K562 (cell line): ENCODE measurements around the gene RBL1. TPM values are rescaled to one million over a fixed set of nuclear protein-coding genes. Genes with fewer than 3 reads are reported as not detected.

ENCODE experiments used
- ATAC-seq: fragments of 200-7000 bp; cut with Tn5 transposase; 3 replicates; pipeline ENCODE4 v1.9.1; 2020; ENCODE audit warnings: moderate library complexity
- BruUV-seq: library from RNA; stranded (reverse); fragments of 400-500 nt; replicated peaks from 2 replicates; lab custom pipeline; 2021; lab: Mats Ljungman, UMichigan
- CTCF ChIA-PET: fragments of 300-600 bp; formaldehyde crosslinking; extraction: SDS; loops from one replicate; lab custom pipeline; 2021; ENCODE audit warnings: low intra/inter-chr PET ratio; lab: Yijun Ruan, JAX
- POLR2A ChIA-PET: fragments of 300-600, 350-650 bp; sonication (Branson Sonifier 250); formaldehyde crosslinking; extraction: SDS; loops from one replicate; lab custom pipeline; 2021; ENCODE audit warnings: antibody characterized with exemption, inconsistent platforms; lab: Yijun Ruan, JAX
- DNase-seq, 4 experiments: peaks; one replicate each; pipeline versions ENCODE4 v3.0.0 to v3.0.0-alpha.2; 2011 to 2018; ENCODE audit warnings: low spot score in 3 of 4, mixed read lengths in 3 of 4; ENCODE audit errors: extremely low read depth in 1 of 4
- FAIRE-seq: peaks from 2 replicates; lab custom pipeline; 2011; peaks lifted over from hg19 to GRCh38; lab: Jason Lieb, UNC
- H2AFZ ChIP-seq: 2 replicates; pipeline ENCODE4 v1.6.0; 2011; ENCODE audit warnings: low read depth, low read length, control low read depth, inconsistent platforms
- H3K27ac ChIP-seq: fragments of 200-600 bp; 3 replicates; pipeline ENCODE4 v1.8.0; 2011; ENCODE audit warnings: low read depth, mild to moderate bottlenecking, control low read depth, inconsistent platforms, low read length, moderate library complexity, mixed read lengths; ENCODE audit errors: extremely low read depth
- H3K27me3 ChIP-seq, 2 experiments: fragments of 300-600 bp in 1 of 2; 2 replicates in 1 of 2; 3 replicates in 1 of 2; pipeline versions ENCODE4 v1.6.0 to v1.8.0; 2011; ENCODE audit warnings: inconsistent platforms in 2 of 2, low read length in 2 of 2, mild to moderate bottlenecking in 1 of 2, mixed read lengths in 1 of 2, moderate library complexity in 1 of 2; ENCODE audit not compliant: control insufficient read depth in 2 of 2, insufficient read depth in 2 of 2
- H3K36me3 ChIP-seq: fragments of 300-600 bp; 3 replicates; pipeline ENCODE4 v1.8.0; 2011; ENCODE audit warnings: mild to moderate bottlenecking, low read length, inconsistent platforms; ENCODE audit not compliant: control insufficient read depth, insufficient read depth
- H3K4me1 ChIP-seq, 2 experiments: fragments of 200-600 bp in 1 of 2; replicated peaks in 1 of 2; 2 replicates in 1 of 2; 3 replicates in 1 of 2; pipeline versions ENCODE4 v1.5.1 to v1.8.0; 2011; ENCODE audit warnings: inconsistent platforms in 2 of 2, low read length in 2 of 2, mild to moderate bottlenecking in 1 of 2, mixed read lengths in 1 of 2, moderate library complexity in 1 of 2; ENCODE audit not compliant: control insufficient read depth in 2 of 2, insufficient read depth in 2 of 2
- H3K4me2 ChIP-seq: 2 replicates; pipeline ENCODE4 v1.6.1; 2011; ENCODE audit warnings: low read length, control low read depth, inconsistent platforms, mixed read lengths; ENCODE audit not compliant: insufficient read depth
- H3K4me3 ChIP-seq: fragments of 200-600 bp; sonication (generic), shearing (Covaris generic); 2 replicates; pipeline ENCODE4 v1.5.1; 2016; ENCODE audit warnings: control low read depth, inconsistent platforms
- H3K79me2 ChIP-seq: fragments of 200-600 bp; 3 replicates; pipeline ENCODE4 v1.8.0; 2011; ENCODE audit warnings: low read length, inconsistent platforms; ENCODE audit not compliant: control insufficient read depth, insufficient read depth
- H3K9ac ChIP-seq, 2 experiments: 2 replicates each; pipeline versions ENCODE4 v1.6.0 to v1.6.1; 2011; ENCODE audit warnings: low read depth in 2 of 2, low read length in 2 of 2, control low read depth in 1 of 2, inconsistent platforms in 1 of 2, mild to moderate bottlenecking in 1 of 2, mixed read lengths in 1 of 2; ENCODE audit not compliant: insufficient read depth in 1 of 2
- H3K9me1 ChIP-seq: one replicate; pipeline ENCODE4 v1.6.0; 2011; ENCODE audit warnings: inconsistent platforms, mild to moderate bottlenecking, low read length, moderate library complexity; ENCODE audit not compliant: control insufficient read depth, insufficient read depth
- H3K9me3 ChIP-seq: replicated peaks from 2 replicates; pipeline ENCODE4 v1.5.1; 2011; ENCODE audit warnings: low read depth, low read length, inconsistent platforms; ENCODE audit not compliant: control insufficient read depth, insufficient read depth
- H4K20me1 ChIP-seq: replicated peaks from 2 replicates; pipeline ENCODE4 v1.6.1; 2011; ENCODE audit warnings: low read length, inconsistent platforms, mixed read lengths; ENCODE audit not compliant: control insufficient read depth, insufficient read depth
- CHD2 ChIP-seq: IDR thresholded peaks from 2 replicates; pipeline ENCODE4 v1.6.1; 2011; ENCODE audit warnings: low read depth, low read length
- CTBP1 ChIP-seq: fragments of 450-650 bp; IDR thresholded peaks from 2 replicates; pipeline ENCODE4 v1.6.1; 2016; ENCODE audit warnings: borderline replicate concordance
- MCM3 ChIP-seq: fragments of 450-650 bp; IDR thresholded peaks from 2 replicates; pipeline ENCODE4 v1.6.1; 2016
- NCOA4 ChIP-seq: fragments of 450-650 bp; IDR thresholded peaks from 2 replicates; pipeline ENCODE4 v1.6.1; 2018; ENCODE audit warnings: mild to moderate bottlenecking; ENCODE audit not compliant: partially characterized antibody
- POLR2AphosphoS5 ChIP-seq: IDR thresholded peaks from 2 replicates; pipeline ENCODE4 v1.6.1; 2011; ENCODE audit warnings: mild to moderate bottlenecking, low read depth, low read length, moderate library complexity; ENCODE audit not compliant: control insufficient read depth, insufficient read depth
- SNRNP70 ChIP-seq: fragments of 200-400 bp; formaldehyde crosslinking; optimal IDR thresholded peaks from 2 replicates; pipeline ENCODE3; 2017; ENCODE audit warnings: low read depth, low read length
- SP1 ChIP-seq: sonication (generic); formaldehyde crosslinking; IDR thresholded peaks from 2 replicates; pipeline ENCODE4 v1.8.1; 2022; ENCODE audit warnings: mild to moderate bottlenecking, missing genetic modification reagents
- SREBF2 ChIP-seq: sonication (generic); formaldehyde crosslinking; IDR thresholded peaks from 2 replicates; pipeline ENCODE4 v1.4.0; 2020; ENCODE audit warnings: mild to moderate bottlenecking, missing genetic modification reagents
- SRSF3 ChIP-seq: fragments of 200-400 bp; formaldehyde crosslinking; IDR thresholded peaks from 2 replicates; pipeline ENCODE4 v1.6.1; 2016; ENCODE audit warnings: mild to moderate bottlenecking, low read length, moderate library complexity; ENCODE audit not compliant: insufficient read depth
- U2AF1 ChIP-seq: fragments of 200-400 bp; formaldehyde crosslinking; optimal IDR thresholded peaks from 2 replicates; pipeline ENCODE3; 2017; ENCODE audit warnings: mild to moderate bottlenecking, low read depth, low read length, moderate library complexity
- YY1 ChIP-seq, 3 experiments: IDR thresholded peaks; 2 replicates each; pipeline ENCODE4 v1.6.1; 2011; ENCODE audit warnings: low read length in 2 of 3, mild to moderate bottlenecking in 2 of 3, moderate library complexity in 2 of 3, borderline replicate concordance in 1 of 3, control low read depth in 1 of 3, low read depth in 1 of 3; ENCODE audit not compliant: insufficient read depth in 3 of 3, insufficient replicate concordance in 2 of 3, control insufficient read depth in 1 of 3, insufficient read length in 1 of 3; ENCODE audit errors: extremely low read depth in 1 of 3
- ZNF232 ChIP-seq: sonication (generic); formaldehyde crosslinking; IDR thresholded peaks from 2 replicates; pipeline ENCODE4 v1.8.0; 2022; ENCODE audit warnings: mild to moderate bottlenecking, missing genetic modification reagents
- ZNF311 ChIP-seq: fragments of 250-450 bp; sonication (Bioruptor Pico); IDR thresholded peaks from 2 replicates; pipeline ENCODE4 v1.4.0; 2020; ENCODE audit warnings: mild to moderate bottlenecking, moderate library complexity
- WGBS: fragments of 100-300 bp; shearing (Covaris generic); methylation state at CpG from one replicate; pipeline ENCODE4 v1.1.6; 2016; ENCODE audit warnings: low coverage, mixed read lengths; ENCODE audit not compliant: insufficient coverage; ENCODE audit errors: missing lambda C conversion rate; 5-methylcytosine and 5-hydroxymethylcytosine counted together
- in situ Hi-C: fragments of 300-500 bp; cut with MboI; formaldehyde crosslinking; loops from 4 replicates; pipeline ENCODE4 v1.15.0; 2018; ENCODE audit warnings: inconsistent platforms, mixed read lengths
- intact Hi-C: fragments of 100-400 bp; cut with micrococcal nuclease; formaldehyde crosslinking; loops from 2 replicates; pipeline ENCODE4 v1.14.2; 2022
- polyA plus RNA-seq, 8 experiments: library from polyadenylated mRNA; depleted of rRNA in 4 of 8; stranded (reverse) in 5 of 8; unstranded in 3 of 8; fragments of >200 nt; fragmentation: Nextera tagmentation in 2 of 8; fragmentation: Illumina TruSeq in 1 of 8; extraction: Ambion mirVana in 2 of 8; extraction: Trizol in 1 of 8; gene quantifications; 2 replicates each; pipeline versions ENCODE4 v1.2.1 to v1.2.3, GENCODE V29; 2011 to 2014; ENCODE audit warnings: inconsistent platforms in 1 of 8, missing spikeins in 1 of 8
- total RNA-seq, 7 experiments: library from RNA; depleted of rRNA in 6 of 7; stranded (reverse); fragments of >200 nt in 6 of 7; fragmentation: Illumina TruSeq in 2 of 7; extraction: Trizol in 2 of 7; gene quantifications; 2 replicates each; pipeline versions ENCODE4 v1.2.1 to v1.2.3, GENCODE V29; 2011 to 2021; ENCODE audit warnings: low replicate concordance in 1 of 7
- TF ChIP-seq, protein P1 (sequence below): fragments of 450-650 bp; IDR thresholded peaks from one replicate; pipeline ENCODE4 v1.6.1; 2018; ENCODE audit warnings: mild to moderate bottlenecking, moderate library complexity; ENCODE audit not compliant: partially characterized antibody
- TF ChIP-seq, protein P2 (sequence below): sonication (generic); formaldehyde crosslinking; IDR thresholded peaks from 2 replicates; pipeline ENCODE4 v1.8.0; 2022; ENCODE audit warnings: mild to moderate bottlenecking, missing genetic modification reagents

RBL1 gene
- total and polyA plus RNA-seq, 9 of the 15 experiments (the other 6 are each of a cell fraction or from before 2014, with no cell fraction given), result 4.0 to 25.9 (median 15.6) TPM

DNA sequence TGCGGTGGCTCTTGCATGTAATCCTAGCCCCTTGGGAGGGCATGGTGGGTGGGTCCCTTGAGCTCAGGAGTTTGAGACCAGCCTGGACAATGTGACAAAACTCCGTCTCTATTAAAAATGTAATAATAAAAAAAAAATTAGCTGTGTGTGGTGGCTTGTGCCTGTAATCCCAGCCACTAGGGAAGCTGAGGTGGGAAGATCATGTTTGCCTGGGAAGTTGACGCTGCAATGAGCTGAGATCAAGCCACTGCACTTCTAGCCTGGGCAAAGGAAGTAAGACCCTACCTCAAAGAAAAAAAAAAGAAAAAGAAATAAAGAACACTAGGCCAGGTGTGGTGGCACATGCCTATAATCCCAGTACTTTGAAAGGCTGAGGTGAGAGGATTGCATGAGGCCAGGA, 139.8 kb downstream of the RBL1 start:
- 83% methylated on average over 3 of the region's 3 CpGs for WGBS
- no peak for FAIRE-seq
- H3K27ac ChIP-seq, result no peak overlapping the region
- H3K27me3 ChIP-seq, result no peaks in the 10 kb centered on the region
- TF ChIP-seq MCM3 (no peak), SRSF3 (no peak), YY1 (IDR thresholded peaks at IDR 0.05; ENCODE audit: borderline replicate concordance in 1 of 3, control insufficient read depth in 1 of 3, extremely low read depth in 1 of 3, insufficient read depth in 3 of 3, insufficient read length in 1 of 3, insufficient replicate concordance in 2 of 3, low read depth in 1 of 3, low read length in 2 of 3) (no peak), SNRNP70 (no peak), SREBF2 (CRISPR knock-in tag) (no peak), CTBP1 (no peak), ZNF311 (no peak), CHD2 (no peak), NCOA4 (no peak), ZNF232 (CRISPR knock-in tag) (no peak), POLR2AphosphoS5 (no peak), SP1 (CRISPR knock-in tag) (no peak), U2AF1 (no peak)
- TF ChIP-seq, protein P1, sequence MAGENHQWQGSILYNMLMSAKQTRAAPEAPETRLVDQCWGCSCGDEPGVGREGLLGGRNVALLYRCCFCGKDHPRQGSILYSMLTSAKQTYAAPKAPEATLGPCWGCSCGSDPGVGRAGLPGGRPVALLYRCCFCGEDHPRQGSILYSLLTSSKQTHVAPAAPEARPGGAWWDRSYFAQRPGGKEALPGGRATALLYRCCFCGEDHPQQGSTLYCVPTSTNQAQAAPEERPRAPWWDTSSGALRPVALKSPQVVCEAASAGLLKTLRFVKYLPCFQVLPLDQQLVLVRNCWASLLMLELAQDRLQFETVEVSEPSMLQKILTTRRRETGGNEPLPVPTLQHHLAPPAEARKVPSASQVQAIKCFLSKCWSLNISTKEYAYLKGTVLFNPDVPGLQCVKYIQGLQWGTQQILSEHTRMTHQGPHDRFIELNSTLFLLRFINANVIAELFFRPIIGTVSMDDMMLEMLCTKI, result no peak
- TF ChIP-seq, protein P2, sequence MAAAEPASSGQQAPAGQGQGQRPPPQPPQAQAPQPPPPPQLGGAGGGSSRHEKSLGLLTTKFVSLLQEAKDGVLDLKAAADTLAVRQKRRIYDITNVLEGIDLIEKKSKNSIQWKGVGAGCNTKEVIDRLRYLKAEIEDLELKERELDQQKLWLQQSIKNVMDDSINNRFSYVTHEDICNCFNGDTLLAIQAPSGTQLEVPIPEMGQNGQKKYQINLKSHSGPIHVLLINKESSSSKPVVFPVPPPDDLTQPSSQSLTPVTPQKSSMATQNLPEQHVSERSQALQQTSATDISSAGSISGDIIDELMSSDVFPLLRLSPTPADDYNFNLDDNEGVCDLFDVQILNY (CRISPR knock-in tag), result no peak
- TF ChIP-seq, all 486 proteins: peak for 0
- Histone ChIP-seq H3K36me3 (no peaks in the 10 kb centered on the region), H3K9me3 (no peaks in the 10 kb centered on the region), H3K9me1 (no peaks in the 10 kb centered on the region), H3K4me2 (no peak overlapping the region), H4K20me1 (no peaks in the 10 kb centered on the region), H3K9ac (no peak overlapping the region), H3K4me3 (no peak overlapping the region), H2AFZ (no peak overlapping the region), H3K4me1 (peaks cover 11 to 16% of the 10 kb centered on the region in 2 experiments), H3K79me2 (no peaks in the 10 kb centered on the region)
- in situ Hi-C loops (no loop called here), intact Hi-C loops (no loop called here)
- POLR2A ChIA-PET, result no interaction called here
- CTCF ChIA-PET, result no interaction called here
- DNase-seq, result no peak
- no peak for ATAC-seq
- no TSS peak for BruUV-seq
